Gastrocnemius medialis (tissue), 4 donors: Measurements from ENCODE around the gene RPP25L.

Experiments used
- POLR2A ChIP-seq, 2 donors: fragments of 450-650 bp; IDR thresholded peaks; one replicate each; pipeline ENCODE4 v1.6.1; 2017; ENCODE audit warnings: antibody characterized with exemption in 2 of 2, mild to moderate bottlenecking in 2 of 2, moderate library complexity in 2 of 2
- TF ChIP-seq, protein P1 (sequence below), 5 experiments: fragments of 450-650 bp in 3 of 5; fragments of 200-600 bp in 2 of 5; sonication (generic) in 2 of 5; IDR thresholded peaks in 4 of 5; conservative IDR thresholded peaks in 1 of 5; 1 replicate in 4 of 5; 2 replicates in 1 of 5; pipeline ENCODE4 v1.5.1; 2016 to 2019; ENCODE audit warnings: antibody characterized with exemption in 5 of 5, mild to moderate bottlenecking in 3 of 5, moderate library complexity in 3 of 5

DNA sequence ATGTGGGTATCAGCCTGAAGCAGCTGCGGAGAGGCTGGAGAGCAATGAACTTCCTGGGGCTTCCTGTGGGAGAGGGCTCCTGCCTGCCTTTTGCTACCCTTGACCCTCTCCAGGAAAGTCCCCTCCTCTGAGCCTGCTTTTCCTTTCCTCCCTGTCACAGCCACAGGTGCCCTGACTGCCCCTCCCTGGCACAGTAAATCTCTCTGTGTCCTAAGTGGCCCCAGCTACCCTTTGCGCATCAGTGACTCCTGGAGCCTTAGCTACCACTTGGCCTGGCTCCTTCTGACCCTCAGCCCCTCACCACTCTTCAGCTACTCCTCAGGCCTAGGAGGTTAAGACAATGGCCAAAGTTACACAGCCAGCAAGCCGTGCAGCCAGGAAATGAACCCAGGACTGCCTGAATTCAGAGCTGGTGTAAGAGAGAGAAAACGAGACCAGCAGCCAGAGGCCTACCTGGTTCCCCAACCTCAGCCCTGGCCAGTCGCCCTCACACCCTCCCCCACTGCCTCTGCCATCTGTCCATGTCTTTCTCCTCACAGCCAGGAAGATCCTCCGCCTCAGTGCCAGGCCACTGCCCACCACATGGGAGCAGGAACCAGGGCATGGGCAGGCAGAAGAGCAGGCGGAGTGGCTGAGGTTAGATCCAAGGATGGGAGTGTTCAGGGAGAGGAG is 41.0 kb downstream of the RPP25L start:
- TF ChIP-seq, protein P1, sequence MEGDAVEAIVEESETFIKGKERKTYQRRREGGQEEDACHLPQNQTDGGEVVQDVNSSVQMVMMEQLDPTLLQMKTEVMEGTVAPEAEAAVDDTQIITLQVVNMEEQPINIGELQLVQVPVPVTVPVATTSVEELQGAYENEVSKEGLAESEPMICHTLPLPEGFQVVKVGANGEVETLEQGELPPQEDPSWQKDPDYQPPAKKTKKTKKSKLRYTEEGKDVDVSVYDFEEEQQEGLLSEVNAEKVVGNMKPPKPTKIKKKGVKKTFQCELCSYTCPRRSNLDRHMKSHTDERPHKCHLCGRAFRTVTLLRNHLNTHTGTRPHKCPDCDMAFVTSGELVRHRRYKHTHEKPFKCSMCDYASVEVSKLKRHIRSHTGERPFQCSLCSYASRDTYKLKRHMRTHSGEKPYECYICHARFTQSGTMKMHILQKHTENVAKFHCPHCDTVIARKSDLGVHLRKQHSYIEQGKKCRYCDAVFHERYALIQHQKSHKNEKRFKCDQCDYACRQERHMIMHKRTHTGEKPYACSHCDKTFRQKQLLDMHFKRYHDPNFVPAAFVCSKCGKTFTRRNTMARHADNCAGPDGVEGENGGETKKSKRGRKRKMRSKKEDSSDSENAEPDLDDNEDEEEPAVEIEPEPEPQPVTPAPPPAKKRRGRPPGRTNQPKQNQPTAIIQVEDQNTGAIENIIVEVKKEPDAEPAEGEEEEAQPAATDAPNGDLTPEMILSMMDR (IDR thresholded peaks at IDR 0.05 in 4 of 5, conservative IDR thresholded peaks at IDR 0.05 in 1 of 5), result no peak
- no peak for TF ChIP-seq POLR2A (IDR thresholded peaks at IDR 0.05)
